ENCODE results near the gene ADAM17. TPM values are rescaled to one million over a fixed set of nuclear protein-coding genes. Genes with fewer than 3 reads are reported as not detected.

The ADAM17 gene
- total RNA-seq, 4 donors from 2014 or later, result 30.6 to 50.9 (median 42.6) TPM

DNA sequence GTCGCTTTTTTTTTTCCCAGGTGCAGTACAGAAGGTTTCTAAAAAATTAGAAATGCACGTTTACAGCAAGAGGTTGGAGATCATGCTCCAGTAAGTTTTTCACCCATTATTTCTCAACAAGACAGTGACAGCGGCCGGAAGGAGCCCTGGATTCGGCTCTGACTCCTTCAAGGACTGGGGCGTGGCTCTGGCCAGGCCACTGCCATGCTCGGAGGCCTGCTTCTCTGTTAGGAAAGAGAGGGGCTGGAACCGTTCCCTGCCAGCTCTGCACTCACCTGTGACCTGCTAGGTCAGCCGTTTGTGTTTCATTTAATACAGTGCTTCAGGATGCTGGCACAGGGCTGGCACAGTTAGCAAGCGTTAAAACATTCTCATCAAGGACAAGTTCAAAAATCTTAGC, 87.9 kb downstream of the ADAM17 start:
- no peak for TF ChIP-seq POLR2A (IDR thresholded peaks at IDR 0.05)
- no peak for TF ChIP-seq EP300 (IDR thresholded peaks at IDR 0.05)
- TF ChIP-seq, protein P1, sequence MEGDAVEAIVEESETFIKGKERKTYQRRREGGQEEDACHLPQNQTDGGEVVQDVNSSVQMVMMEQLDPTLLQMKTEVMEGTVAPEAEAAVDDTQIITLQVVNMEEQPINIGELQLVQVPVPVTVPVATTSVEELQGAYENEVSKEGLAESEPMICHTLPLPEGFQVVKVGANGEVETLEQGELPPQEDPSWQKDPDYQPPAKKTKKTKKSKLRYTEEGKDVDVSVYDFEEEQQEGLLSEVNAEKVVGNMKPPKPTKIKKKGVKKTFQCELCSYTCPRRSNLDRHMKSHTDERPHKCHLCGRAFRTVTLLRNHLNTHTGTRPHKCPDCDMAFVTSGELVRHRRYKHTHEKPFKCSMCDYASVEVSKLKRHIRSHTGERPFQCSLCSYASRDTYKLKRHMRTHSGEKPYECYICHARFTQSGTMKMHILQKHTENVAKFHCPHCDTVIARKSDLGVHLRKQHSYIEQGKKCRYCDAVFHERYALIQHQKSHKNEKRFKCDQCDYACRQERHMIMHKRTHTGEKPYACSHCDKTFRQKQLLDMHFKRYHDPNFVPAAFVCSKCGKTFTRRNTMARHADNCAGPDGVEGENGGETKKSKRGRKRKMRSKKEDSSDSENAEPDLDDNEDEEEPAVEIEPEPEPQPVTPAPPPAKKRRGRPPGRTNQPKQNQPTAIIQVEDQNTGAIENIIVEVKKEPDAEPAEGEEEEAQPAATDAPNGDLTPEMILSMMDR (IDR thresholded peaks at IDR 0.05), result no peak
- no peak overlapping the region for H3K4me3 ChIP-seq
- peaks cover 0 to 56% (median 0%) of the 10 kb centered on the region in 3 donors for H3K36me3 ChIP-seq
- H3K27me3 ChIP-seq, result no peaks in the 10 kb centered on the region
- 85 to 88% methylated on average over 10 of the region's 10 CpGs for WGBS, 2 donors
- no peak for DNase-seq (ENCODE audit: low spot score in 2 of 2)
- H3K27ac ChIP-seq, result no peak overlapping the region
- no peaks in the 10 kb centered on the region for H3K9me3 ChIP-seq
- H3K4me1 ChIP-seq, result no peaks in the 10 kb centered on the region

DNA sequence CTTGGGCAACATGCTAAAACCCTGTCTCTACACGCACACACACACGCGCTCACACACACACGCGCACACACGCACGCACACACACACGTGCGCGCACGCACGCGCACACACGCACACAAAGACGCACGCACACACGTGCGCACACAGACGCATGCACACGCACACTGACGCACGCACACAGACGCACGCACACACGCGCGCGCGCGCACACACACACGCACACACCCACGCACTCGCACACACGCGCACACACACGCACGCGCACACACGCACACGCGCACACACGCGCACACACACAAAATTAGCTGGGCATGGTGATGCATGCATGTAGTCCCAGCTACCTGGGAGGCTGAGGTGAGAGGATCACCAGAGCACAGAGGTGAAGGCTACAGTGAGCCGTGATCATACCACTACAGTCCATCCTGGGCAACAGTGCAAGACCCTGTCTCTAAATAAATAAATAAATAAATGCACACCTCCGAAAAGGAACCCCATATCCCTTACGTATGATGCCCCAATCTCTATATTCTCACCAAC, 89.4 kb downstream of the ADAM17 start:
- TF ChIP-seq, protein P1 (IDR thresholded peaks at IDR 0.05), result no peak
- TF ChIP-seq POLR2A (IDR thresholded peaks at IDR 0.05), result no peak
- TF ChIP-seq EP300 (IDR thresholded peaks at IDR 0.05), result no peak
- Histone ChIP-seq H3K4me3 (no peak overlapping the region), H3K9me3 (no peaks in the 10 kb centered on the region), H3K4me1 (no peaks in the 10 kb centered on the region), H3K27me3 (no peaks in the 10 kb centered on the region), H3K27ac (no peak overlapping the region), H3K36me3 (peaks cover 0 to 54% (median 0%) of the 10 kb centered on the region in 3 donors)
- WGBS, 2 donors, result 80 to 94% methylated on average over 31 to 46 of the region's 46 CpGs
- DNase-seq (ENCODE audit: low spot score in 2 of 2), result no peak

DNA sequence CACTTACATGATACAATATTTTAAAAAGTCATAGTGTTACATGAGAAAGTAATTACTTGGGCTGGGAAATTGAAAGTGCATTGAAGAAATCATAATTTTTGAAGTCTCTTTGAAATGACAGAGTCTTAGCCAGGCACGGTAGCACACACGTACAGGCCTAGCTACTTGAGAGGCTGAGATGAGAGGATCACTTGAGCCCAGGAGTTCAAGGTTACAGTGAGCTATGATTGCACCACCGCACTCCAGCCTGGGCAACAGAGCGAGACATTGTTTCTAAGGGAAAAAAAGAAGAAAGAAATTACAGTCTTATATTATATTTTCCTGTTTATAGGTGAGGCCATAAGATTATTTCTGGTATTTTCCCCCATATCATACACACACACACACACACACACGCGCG, 90.5 kb downstream of the ADAM17 start:
- WGBS, 2 donors, result 67 to 86% methylated on average over 7 of the region's 7 CpGs
- Histone ChIP-seq H3K4me3 (no peak overlapping the region), H3K27ac (no peak overlapping the region), H3K9me3 (no peaks in the 10 kb centered on the region), H3K4me1 (no peaks in the 10 kb centered on the region), H3K36me3 (peaks cover 0 to 59% (median 0%) of the 10 kb centered on the region in 3 donors), H3K27me3 (no peaks in the 10 kb centered on the region)
- TF ChIP-seq EP300 (IDR thresholded peaks at IDR 0.05) (no peak), POLR2A (IDR thresholded peaks at IDR 0.05) (no peak)
- TF ChIP-seq, protein P1 (IDR thresholded peaks at IDR 0.05), result no peak
- DNase-seq (ENCODE audit: low spot score in 2 of 2), result no peak

DNA sequence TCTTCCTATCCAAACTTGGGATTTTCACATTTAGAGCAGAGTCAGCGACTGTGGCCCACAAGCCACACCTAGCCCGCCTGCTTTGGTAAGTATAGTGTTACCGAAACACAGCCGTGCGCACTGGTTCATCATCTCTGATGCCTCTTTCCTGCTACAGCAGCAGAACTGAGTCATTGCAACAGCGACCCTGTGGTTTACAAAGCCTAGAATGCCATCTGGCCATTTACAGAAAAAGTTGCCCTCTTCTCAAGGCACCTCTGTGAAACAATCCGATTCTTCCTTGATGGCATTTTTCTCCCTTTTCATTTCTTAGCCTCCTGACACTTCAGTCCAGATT, 92.0 kb downstream of the ADAM17 start:
- WGBS, 2 donors, result 64 to 81% methylated on average over 7 of the region's 7 CpGs
- Histone ChIP-seq H3K4me1 (no peaks in the 10 kb centered on the region), H3K27ac (no peak overlapping the region), H3K4me3 (no peak overlapping the region), H3K27me3 (no peaks in the 10 kb centered on the region), H3K36me3 (peaks cover 0 to 60% (median 0%) of the 10 kb centered on the region in 3 donors), H3K9me3 (no peaks in the 10 kb centered on the region)
- DNase-seq (ENCODE audit: low spot score in 2 of 2), result no peak
- no peak for TF ChIP-seq POLR2A (IDR thresholded peaks at IDR 0.05)
- no peak for TF ChIP-seq EP300 (IDR thresholded peaks at IDR 0.05)
- TF ChIP-seq, protein P1 (IDR thresholded peaks at IDR 0.05), result no peak

DNA sequence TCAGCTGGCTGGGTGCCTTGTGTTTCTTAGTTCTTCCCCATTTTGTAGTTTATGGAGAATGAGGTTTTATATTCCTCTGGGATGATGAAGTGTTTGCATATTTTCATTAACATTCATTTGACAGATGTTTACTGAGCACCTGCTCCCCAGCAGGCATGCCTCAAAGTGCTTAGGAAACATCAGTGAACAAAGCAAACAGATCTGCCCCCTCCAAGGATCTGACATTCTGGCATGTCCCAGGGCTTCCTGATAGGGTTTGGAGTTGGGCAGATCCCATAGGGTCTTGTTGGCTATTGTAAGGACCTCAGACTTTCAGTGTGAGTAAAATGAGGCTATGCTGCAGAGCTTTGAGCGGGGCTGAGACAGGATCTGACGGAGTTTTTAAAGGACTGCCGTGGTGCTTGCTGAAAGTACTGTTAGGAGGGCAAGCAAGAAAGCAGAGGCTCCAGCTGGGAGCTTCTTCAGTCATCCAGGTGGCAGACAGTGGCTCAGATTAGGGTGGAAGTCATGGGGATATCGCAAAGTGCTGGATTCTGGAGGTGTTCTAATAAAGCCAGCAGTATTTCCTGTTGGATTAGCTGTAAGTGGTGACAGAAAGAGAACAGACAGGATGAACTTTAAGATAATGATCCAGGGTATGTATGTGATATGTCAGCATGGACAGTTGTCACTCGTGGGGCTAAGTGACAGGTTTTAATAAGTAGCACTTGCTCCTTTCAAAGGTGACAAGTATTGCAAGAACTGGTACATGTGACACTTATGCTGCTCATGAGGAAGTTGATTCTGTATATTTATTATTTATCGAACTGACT, 92.5 kb downstream of the ADAM17 start:
- Histone ChIP-seq H3K4me3 (no peak overlapping the region), H3K9me3 (no peaks in the 10 kb centered on the region), H3K36me3 (peaks cover 0 to 63% (median 0%) of the 10 kb centered on the region in 3 donors), H3K27ac (no peak overlapping the region), H3K27me3 (no peaks in the 10 kb centered on the region), H3K4me1 (no peaks in the 10 kb centered on the region)
- DNase-seq (ENCODE audit: low spot score in 2 of 2), result no peak
- TF ChIP-seq, protein P1 (IDR thresholded peaks at IDR 0.05), result no peak
- TF ChIP-seq POLR2A (IDR thresholded peaks at IDR 0.05) (no peak), EP300 (IDR thresholded peaks at IDR 0.05) (no peak)
- WGBS, 2 donors, result 85 to 89% methylated on average over 6 of the region's 6 CpGs
